Measurements from ENCODE around the gene QSER1.

DNA sequence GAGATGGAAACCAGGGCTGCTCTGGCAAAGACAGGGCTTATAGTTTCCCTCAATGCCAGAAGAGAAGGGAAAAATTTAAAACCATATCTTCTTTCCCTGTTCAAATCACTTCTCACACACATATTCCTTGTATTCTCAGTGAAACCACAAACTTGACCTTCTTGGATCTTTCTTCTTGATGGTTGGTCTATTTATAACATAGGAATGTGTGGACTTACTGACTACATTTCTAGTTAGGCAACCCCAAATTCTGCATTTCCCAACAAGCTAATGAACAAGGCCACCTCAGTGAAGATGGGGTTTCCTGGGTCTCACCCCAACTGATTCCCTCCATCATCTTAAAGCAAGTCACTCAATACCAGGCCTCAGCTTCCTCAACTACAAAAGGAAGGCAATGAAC, 3.8 kb upstream of the QSER1 start:
- TF ChIP-seq, protein P1, sequence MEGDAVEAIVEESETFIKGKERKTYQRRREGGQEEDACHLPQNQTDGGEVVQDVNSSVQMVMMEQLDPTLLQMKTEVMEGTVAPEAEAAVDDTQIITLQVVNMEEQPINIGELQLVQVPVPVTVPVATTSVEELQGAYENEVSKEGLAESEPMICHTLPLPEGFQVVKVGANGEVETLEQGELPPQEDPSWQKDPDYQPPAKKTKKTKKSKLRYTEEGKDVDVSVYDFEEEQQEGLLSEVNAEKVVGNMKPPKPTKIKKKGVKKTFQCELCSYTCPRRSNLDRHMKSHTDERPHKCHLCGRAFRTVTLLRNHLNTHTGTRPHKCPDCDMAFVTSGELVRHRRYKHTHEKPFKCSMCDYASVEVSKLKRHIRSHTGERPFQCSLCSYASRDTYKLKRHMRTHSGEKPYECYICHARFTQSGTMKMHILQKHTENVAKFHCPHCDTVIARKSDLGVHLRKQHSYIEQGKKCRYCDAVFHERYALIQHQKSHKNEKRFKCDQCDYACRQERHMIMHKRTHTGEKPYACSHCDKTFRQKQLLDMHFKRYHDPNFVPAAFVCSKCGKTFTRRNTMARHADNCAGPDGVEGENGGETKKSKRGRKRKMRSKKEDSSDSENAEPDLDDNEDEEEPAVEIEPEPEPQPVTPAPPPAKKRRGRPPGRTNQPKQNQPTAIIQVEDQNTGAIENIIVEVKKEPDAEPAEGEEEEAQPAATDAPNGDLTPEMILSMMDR (IDR thresholded peaks at IDR 0.05): no peak
- no peak for TF ChIP-seq POLR2A (IDR thresholded peaks at IDR 0.05)

All from body of pancreas (tissue), 4 donors.